Neural progenitor cell (in vitro differentiated cells): ENCODE data around the gene IFT52.

ENCODE experiments used
- EZH2 ChIP-seq: fragments of 200-600 bp; sonication (generic); IDR thresholded peaks from 2 replicates; pipeline ENCODE4 v1.6.1; 2017; ENCODE audit warnings: antibody characterized with exemption, mild to moderate bottlenecking, moderate library complexity
- EZH2phosphoT487 ChIP-seq: fragments of 200-600 bp; sonication (generic); IDR thresholded peaks from 2 replicates; pipeline ENCODE4 v1.6.1; 2017; ENCODE audit warnings: antibody characterized with exemption
- TF ChIP-seq, protein P1 (sequence below): fragments of 200-600 bp; sonication (generic); IDR thresholded peaks from 2 replicates; pipeline ENCODE4 v1.5.1; 2017; ENCODE audit warnings: antibody characterized with exemption, mild to moderate bottlenecking

GRCh38 chr20:43572891-43573290 lies 17.8 kb upstream of the IFT52 start:
- TF ChIP-seq, protein P1, sequence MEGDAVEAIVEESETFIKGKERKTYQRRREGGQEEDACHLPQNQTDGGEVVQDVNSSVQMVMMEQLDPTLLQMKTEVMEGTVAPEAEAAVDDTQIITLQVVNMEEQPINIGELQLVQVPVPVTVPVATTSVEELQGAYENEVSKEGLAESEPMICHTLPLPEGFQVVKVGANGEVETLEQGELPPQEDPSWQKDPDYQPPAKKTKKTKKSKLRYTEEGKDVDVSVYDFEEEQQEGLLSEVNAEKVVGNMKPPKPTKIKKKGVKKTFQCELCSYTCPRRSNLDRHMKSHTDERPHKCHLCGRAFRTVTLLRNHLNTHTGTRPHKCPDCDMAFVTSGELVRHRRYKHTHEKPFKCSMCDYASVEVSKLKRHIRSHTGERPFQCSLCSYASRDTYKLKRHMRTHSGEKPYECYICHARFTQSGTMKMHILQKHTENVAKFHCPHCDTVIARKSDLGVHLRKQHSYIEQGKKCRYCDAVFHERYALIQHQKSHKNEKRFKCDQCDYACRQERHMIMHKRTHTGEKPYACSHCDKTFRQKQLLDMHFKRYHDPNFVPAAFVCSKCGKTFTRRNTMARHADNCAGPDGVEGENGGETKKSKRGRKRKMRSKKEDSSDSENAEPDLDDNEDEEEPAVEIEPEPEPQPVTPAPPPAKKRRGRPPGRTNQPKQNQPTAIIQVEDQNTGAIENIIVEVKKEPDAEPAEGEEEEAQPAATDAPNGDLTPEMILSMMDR, result no peak
- TF ChIP-seq EZH2phosphoT487 (no peak), EZH2 (no peak)
